Left forelimb (tissue), 1 donor: ENCODE results near the gene SUCLA2.
"Not testable (repeated sequence)": the region's sequence is repeated elsewhere in the genome, so short reads cannot be mapped to it uniquely, and the experiment has no call there.

Experiments
- DNase-seq: peaks from one replicate; pipeline ENCODE4 v3.0.0-alpha.2; 2018; ENCODE audit warnings: low spot score

The SUCLA2 gene

DNA sequence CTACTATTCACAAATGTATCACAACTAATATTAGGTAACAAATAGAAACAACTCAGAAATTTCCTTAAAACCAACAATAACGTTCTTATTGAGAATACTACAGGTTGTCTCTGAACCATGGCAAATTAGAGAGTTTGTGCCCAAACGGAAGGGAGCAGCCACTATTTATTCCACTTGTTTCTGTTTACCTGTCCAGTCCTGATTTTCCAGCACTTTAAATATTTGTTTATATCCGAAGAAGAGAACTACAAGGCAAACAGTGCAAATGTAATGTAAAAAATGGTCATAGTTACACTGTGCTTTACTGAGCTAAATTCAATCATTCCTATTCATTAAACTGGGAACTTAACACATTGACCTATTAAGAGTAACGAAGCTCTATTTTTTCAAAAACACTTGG, 9.2 kb downstream of the SUCLA2 start:
- DNase-seq: no peak

DNA sequence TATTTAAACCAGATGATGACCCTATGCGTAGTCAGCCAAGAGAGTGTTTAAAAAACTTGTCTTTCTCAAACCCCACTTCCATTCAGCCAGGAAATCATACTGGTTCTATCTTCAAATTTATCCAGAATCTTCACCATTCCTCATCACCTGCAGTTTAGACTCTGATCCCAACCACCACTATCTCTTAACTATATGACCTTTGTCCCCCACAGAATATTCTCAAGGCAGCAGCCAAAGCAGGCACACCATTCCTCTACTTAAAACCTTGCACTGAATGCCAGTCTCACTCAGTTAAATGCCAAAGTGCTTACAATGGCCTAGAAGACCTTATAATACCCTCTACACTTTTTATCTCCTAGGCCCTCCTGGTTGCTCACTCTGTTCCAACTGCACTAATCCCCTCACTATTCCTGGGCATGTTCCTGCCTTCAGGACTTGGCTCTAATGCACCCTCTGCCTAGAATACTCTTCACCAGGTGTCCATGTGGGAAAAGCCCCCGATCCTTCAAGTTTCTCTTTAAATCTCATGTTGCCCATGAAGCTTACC, 10.1 kb downstream of the SUCLA2 start:
- no peak for DNase-seq

DNA sequence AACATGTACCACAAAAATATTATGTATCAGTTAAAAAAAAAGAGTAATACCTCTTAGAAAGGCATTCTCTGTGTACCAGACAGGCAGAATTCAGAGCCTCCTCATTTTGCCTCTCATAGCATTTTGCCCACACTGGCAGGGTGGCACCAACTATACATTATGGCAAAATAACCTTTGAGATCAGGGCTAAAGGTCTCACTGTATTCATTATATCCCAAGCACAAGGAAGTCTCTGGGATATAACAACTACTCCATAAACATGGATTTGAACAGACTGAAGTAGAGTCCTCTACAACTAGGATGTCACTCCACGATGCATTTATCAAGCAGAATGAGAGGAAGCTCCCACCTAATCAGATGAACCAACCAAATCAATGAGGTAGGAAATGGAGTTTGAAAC, 10.6 kb downstream of the SUCLA2 start:
- no peak for DNase-seq

DNA sequence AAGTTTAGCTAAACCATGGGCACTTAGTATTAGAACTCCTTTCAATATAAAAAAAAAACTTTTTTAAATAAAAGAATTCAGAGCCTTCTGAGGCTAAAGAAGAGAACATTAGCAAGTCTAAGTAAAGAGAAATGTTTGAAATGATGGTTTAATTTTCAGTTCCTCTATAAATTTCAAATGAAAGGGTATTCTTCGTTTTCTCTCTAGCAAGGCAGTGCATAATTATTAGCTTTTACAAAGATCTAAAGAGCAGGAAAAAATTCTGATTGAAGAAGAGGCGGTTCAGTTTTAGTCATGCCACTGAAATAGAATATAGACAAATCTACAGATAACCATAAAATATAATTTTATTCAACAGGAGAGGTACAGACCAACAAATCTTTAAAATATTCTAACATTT, 18.0 kb downstream of the SUCLA2 start:
- DNase-seq: no peak

DNA sequence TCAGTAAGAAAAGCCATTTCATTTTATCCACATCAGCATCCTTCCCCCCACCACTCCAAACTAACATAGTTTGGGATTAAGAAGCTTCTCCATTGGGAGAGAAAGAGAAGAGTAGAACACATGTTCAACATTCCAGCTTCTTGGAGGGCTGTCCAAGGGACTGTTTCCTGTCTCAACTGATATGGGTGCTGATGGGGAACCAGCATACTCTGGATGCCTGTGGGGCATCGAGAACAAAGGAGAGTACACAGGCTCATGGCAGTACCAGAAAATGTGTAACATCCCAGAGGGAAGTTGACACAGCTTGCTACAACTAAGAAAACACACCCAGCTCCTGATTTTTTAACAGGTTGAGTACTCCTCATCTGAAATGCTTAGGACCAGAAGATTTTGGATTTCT, 24.7 kb downstream of the SUCLA2 start:
- DNase-seq: no peak

DNA sequence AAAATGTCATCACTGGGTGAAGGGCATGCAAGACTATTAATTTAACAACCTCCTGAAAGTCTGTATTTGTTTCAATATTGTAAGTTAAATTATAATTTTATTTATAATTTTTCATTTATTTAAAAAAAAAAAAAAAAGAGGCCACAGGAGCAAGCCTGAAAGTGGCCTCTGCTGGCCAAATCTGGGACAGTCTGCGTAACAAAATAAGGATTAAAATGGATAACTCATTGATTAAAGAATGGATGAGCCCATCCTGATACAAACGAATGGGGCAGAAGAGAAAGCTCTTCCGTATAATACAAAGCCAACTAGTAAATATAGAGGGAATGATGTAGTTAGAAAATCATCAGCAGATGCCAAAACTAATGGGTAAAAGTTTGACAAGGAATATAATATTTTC, 36.2 kb downstream of the SUCLA2 start:
- no peak for DNase-seq

DNA sequence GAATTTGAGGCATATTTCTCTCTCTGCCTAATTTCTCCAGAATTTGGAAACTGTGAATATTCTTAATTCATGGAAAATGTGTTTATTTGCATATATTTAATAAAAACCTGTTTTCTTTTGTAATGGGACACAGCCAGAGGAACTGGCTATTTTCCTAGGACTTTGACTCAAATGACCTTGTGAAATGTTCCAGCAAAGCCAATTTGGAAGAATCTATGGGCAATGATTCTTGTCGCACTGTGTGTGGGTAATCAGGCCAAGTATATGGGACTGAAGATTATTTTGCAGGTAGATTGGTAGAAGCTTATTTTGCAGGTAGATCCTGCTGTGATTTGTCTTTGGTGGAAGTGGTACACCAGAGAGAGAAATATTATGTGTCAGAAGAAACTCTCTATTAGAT, 38.8 kb downstream of the SUCLA2 start:
- DNase-seq: no peak

DNA sequence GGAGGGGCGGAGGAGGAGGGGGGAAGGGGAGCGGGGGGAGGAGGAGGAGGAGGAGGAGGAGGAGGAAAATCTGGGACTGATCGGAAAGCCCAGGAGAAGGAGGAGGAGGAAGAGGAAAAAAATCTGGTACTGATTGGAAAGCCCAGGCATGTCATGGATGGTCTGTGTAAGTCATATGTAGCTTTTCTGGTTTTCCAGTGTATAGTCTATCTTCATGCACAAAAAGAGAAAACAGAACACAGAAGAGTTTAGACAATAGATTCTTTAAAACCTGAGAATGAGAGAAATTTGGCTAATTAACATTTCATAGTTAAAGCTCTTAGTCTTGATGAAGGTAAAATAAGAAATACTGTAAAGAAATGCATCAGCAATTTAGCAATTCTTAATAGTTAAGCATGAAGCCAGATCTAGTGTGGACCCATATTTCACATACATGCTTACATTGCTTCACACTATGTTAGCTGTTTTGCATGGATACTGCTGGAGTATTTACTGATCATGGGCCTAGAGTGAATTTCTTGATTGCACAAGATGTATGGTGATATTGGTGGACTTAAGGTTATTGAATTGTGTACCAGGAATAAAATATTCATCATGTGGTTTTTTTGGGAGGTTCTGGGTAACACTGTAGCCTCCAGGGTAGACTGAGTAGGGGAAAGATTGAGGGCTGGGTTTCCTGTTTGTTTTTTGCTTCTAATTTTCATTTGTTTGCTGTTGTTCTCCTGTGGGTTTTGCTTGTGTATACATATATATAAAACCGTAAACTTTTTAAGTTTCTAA, 41.4 kb downstream of the SUCLA2 start:
- no peak for DNase-seq

DNA sequence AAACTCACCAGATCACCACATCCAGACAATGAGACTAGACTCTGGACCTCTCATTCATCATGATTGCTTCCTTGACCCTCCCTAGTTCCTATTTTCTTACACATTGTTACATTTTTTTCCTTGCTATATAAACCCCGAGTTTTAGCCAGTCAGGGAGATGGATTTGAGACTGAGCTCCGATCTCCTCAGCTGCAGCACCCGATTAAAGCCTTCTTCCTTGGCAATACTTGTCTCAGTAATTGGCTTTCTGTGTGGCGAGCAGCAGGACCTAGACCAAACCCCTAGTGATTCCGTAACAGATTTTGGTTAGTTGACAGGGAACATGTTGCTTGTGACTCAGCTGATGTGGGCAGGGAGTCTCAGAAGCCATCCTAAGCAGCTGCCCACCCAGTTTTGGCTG, 44.0 kb downstream of the SUCLA2 start:
- DNase-seq: no peak

DNA sequence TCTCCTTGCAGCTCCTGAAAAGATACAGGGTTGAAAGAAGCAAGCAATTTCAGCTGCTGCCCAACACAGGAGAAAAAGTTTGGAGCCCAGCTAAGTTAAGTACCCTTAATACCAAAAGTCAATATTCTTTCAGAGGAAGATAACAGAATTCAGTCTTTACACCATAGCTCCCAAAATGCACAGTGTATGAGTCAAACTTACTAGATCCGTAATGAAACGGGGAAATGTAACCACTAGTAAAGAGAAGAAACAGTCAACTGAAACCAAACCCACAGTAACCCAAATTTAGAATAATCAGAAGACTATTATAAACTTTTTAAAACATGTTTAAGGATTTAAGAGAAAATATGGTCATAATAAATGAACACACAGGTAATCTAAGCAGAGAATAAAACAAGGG, 45.2 kb downstream of the SUCLA2 start:
- no peak for DNase-seq

DNA sequence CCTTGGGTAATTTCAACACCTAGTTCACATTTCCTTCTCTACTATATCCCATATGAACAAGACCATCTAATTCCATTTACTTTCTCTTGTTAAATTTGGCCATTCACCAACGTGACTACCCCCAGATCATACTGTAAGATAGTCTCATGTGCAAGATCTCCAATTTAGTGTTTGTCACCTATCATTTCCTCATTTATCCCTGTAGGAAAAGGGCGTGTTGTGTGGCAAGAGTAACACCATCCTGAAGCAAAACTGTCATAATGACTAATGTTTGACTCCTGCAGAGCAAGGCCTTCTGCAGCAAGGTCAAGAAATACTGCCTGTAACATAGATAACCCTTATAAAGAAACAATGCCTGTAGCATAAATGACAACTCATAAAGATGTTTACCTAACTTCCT, 51.3 kb downstream of the SUCLA2 start:
- no peak for DNase-seq

DNA sequence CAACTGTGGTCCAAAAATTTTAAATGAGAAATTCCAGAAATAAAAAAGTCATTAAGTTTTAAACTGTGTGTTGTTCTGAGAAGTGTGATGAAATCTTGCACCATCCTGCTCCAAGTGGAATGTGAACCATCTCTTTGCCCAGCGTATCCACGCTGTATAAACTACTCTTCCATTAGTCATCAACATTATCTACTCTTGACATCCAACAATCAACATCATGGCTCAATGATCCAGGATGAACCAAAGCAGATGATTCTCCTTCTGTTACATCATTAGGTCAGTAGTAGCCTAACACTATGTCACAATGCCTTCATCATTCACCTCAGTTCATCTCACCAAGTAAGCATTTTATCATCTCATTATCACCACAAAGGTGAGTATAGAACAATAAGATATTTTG, 55.3 kb downstream of the SUCLA2 start:
- DNase-seq: no peak

DNA sequence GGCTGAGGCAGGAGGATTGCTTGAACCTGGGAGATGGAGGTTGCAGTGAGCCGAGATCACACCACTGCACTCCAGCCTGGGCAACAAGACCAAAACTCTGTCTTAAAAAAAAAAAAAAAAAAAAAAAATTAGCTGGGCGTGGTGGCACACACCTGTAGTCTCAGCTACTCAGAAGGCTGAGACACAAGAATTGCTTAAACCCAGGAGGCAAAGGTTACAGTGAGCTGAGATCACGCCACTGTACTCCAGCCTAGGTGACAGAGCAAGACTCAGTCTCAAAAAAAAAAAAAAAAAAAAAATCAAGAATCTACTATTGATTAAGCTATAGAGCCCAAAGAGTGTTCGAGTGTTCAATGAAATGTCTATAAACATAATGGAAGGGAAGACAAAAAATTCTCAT, 55.9 kb downstream of the SUCLA2 start:
- DNase-seq: not testable (repeated sequence)

DNA sequence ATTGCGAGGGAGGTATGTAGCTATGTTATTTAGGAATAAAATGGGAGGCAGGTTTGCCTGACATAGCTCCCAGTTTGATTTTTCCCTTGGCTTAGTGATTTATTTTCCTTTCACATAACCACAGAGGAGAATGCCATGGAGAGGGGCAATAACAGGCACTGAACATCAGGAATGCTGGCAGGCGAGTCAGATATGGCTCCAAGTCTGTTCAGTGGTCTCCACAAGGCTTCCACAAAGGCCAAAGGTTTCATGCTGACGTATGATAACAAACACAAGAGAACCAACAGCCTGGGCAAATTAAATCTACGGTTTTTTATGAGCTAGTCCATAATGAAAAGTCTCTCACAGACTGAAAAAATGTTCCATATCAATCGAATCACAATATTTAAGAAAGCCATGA, 66.7 kb downstream of the SUCLA2 start:
- DNase-seq: no peak

DNA sequence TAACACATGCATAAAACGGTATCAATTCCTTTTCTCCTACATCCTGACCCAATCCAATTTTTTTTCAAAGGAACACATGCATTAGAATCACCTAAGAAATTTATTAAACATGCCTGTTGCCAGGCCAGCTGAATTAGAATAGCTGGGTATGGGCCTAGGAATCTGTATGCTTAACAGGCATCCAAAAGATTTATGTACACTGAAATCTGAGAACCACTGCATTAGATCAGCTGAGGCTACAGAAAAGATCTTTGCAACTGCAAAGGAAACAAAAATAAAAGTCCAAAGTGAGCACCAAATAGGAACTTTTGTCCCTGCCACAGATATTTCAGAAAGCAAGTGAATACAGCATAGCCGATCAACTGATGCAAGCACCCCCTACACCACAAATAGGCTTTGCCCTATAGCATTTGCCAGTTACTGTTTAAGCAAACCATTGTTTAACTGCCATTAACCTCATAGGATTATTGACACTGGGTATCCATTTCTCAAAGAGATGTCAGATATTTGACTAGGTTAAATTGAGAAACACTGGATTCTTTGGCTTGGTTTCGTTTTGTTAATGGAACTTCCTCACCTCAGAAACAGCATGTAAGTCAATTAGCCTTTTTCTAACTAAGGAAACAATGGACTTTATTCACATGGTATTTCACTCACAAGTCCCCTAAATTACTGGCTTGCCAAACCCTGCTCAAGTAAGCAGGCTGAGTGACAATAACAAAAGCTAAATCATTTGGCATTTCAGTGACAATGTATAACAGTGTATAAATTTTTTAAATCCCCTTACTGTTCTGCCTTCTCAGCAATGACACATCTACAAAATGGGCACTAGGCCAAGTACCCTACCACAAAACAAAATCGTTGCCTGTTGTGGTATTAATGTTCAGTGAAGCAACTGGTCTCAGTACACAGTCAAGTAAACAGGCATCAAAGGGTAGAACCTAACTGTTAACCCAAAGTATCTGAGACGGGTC, 67.8 kb downstream of the SUCLA2 start:
- no peak for DNase-seq

DNA sequence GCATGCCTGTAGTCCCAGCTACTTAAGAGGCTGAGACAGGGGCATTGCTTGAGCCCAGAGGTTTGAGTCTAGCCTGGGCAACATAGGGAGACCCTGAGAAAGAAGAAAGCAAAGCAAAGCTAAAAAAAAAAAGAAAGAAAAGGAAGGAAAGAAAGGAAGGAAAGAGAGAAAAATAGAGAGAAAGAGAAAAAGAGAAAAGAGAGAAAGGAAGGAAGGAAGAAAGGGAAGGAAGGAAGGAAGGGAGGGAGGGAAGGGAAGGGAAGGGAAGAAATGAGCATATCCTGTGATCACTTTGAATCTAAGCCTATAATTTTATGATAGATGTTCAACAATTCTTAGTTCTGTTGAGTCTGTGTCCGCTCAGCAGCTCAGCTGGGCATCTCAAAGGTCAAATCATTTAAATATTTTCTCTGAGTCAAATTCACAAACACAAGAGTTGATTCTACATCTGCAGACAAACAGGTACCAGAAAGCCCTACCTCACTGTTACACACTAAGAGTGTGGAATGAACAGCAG, 70.4 kb downstream of the SUCLA2 start:
- DNase-seq: no peak

DNA sequence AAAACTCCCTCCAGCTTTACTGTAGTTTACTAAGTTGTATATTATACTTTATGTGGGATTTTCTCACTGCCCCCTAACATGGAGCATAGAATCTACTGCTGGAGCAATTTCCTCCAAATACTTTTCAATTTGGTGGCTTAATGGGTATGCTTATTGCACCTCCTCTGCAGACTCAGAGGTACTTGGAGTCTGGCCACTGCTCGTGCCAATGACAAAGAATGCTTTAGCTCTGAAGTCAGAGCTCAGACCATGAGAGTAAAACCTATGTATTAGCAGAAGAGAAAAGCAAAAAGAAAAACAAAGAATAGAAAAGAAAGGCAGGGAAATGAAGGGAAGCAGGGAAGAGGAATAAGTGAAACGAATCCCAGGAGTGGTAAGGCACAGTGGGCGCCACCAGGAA, 71.9 kb downstream of the SUCLA2 start:
- DNase-seq: no peak

DNA sequence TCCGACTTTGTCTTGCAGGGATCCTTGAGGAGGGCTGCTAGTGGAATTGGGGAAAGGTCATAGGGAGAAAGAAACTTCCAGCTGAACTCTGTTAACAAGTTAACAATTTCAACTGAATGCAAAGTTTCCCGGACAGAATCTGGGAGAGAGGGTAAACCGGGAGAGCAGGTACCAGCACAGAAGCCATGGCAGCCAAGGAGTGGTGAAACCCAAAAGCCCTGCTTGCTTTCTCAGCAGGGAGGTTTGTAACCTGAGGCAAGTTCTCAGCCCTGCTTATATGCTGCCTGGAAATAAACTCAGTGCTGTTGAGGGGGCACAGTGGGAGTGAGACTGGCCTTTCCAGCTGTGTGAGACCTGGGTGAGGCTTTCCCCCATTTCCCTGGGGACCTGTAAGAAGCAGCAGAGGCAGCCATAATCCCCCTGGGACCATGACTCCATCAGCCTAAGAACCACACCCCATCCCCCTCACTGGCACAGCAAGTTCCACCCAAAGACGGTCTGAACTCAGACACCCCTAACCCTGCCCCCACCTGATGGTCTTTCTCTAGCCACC, 84.0 kb downstream of the SUCLA2 start:
- no peak for DNase-seq

DNA sequence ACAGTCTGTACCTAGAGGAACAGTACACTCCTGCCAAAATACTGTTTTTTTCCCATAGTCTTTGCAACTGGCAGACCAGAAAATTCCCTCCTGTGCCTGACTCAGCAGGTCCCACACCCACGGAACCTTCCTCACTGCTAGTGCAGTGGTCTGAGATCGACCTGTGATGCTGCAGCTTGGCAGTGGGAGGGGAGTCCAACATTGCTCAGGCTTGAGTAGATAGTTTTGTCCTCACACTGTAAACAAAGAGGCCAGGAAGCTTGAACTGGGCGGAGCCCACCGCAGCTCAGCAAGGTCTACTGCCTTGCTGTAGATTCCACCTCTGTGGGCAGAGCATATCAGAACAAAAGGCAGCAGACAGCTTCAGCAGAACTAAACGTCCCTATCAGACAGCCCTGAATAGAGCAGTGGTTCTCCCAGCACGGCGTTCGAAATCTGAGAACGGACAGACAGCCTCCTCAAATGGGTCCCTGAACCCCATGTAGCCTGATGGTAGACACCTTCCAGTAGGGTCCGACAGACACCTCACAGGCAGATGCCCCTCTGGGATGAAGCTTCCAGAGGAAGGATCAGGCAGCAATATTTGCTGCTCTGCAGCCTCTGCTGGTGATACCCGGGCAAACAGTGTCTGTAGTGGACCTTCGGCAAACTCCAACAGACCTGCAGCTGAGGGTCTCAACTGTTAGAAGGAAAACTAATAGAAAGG, 92.7 kb downstream of the SUCLA2 start:
- DNase-seq: no peak

DNA sequence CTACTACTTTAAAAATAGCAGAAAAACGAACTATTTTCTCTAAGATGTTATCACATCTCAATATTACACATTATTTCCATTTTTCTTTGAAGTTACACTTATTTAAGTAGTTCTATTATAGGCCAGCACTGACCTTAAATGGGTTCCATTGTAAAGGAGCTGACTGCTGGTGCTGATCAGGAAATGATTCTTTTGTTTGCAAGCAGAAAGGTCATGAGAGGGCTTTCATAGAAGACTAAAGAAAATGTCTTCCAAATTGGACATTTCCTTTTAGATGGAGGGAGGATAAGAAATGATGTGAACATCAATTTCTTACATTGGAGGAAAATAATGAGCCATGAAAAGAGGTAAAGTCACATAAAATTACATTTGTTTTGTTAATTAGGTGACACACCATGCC, 96.2 kb downstream of the SUCLA2 start:
- DNase-seq: no peak

DNA sequence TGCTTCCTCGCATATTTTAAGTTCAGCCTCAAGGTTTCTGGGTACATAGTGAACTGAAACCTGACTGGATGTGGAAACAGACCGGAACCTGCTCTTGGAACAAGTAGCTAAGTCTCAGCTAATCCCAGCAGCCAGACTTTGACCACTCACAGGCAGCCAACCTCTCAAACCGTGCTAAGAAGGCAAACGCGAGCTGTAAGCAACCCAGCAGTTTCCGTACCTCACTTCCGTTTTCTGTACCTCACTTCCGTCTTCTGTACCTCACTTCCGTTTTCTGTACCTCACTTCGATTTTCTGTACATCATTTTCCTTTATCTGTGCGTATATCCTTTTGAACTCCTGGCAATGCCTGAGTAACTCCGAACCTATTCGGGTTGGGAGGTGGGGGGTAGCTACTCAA, 96.8 kb downstream of the SUCLA2 start:
- no peak for DNase-seq

DNA sequence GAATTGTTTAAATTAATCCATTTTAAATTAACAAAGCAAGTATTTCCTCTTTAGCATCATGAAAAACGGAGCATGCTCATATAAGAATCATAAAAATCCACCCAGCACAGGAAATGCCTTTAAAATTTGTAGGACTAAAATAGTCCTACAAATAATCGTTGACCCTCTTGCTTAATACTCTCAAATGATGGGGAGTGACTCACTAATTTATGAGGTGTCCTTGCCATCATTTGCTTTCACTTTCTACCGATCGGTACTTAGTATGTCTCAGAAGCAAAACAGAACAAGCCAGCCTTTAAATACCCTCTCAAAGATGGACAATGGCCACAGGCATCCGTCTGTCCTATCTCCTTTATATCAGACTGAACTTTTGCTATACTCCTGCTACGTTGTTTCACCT, 97.2 kb downstream of the SUCLA2 start:
- DNase-seq: no peak
